ENCODE data around the gene MOSMO. TPM values are rescaled to one million over a fixed set of nuclear protein-coding genes. Genes with fewer than 3 reads are reported as not detected.

MOSMO gene
- total RNA-seq, 1 donor from 2014 or later, result 16.8 TPM

GRCh38 chr16:21985524-21985923 is 22.4 kb upstream of the MOSMO start:
- no peaks in the 10 kb centered on the region for H3K27me3 Mint-ChIP-seq (ENCODE audit: unreplicated experiment)
- DNase-seq (ENCODE audit: extremely low spot score, unreplicated experiment), result no peak
- H3K9me3 Mint-ChIP-seq (ENCODE audit: unreplicated experiment), result no peaks in the 10 kb centered on the region
- TF ChIP-seq CTCF (IDR thresholded peaks at IDR 0.05), result no peak
- peaks cover 5% of the 10 kb centered on the region for H3K4me1 Mint-ChIP-seq (ENCODE audit: unreplicated experiment)
- peaks cover 49% of the 10 kb centered on the region for H3K36me3 Mint-ChIP-seq (ENCODE audit: unreplicated experiment)
- no peak overlapping the region for H3K4me3 Mint-ChIP-seq (ENCODE audit: unreplicated experiment)
- no peak overlapping the region for H3K27ac Mint-ChIP-seq (ENCODE audit: unreplicated experiment)

GRCh38 chr16:21986692-21987246 is 21.1 kb upstream of the MOSMO start:
- peaks cover 5% of the 10 kb centered on the region for H3K4me1 Mint-ChIP-seq (ENCODE audit: unreplicated experiment)
- no peaks in the 10 kb centered on the region for H3K27me3 Mint-ChIP-seq (ENCODE audit: unreplicated experiment)
- H3K27ac Mint-ChIP-seq (ENCODE audit: unreplicated experiment), result no peak overlapping the region
- H3K9me3 Mint-ChIP-seq (ENCODE audit: unreplicated experiment), result no peaks in the 10 kb centered on the region
- peaks cover 40% of the 10 kb centered on the region for H3K36me3 Mint-ChIP-seq (ENCODE audit: unreplicated experiment)
- no peak for TF ChIP-seq CTCF (IDR thresholded peaks at IDR 0.05)
- no peak overlapping the region for H3K4me3 Mint-ChIP-seq (ENCODE audit: unreplicated experiment)
- DNase-seq (ENCODE audit: extremely low spot score, unreplicated experiment), result no peak

GRCh38 chr16:21987498-21987897 is 20.4 kb upstream of the MOSMO start:
- no peaks in the 10 kb centered on the region for H3K27me3 Mint-ChIP-seq (ENCODE audit: unreplicated experiment)
- no peak for DNase-seq (ENCODE audit: extremely low spot score, unreplicated experiment)
- no peak overlapping the region for H3K27ac Mint-ChIP-seq (ENCODE audit: unreplicated experiment)
- peaks cover 5% of the 10 kb centered on the region for H3K4me1 Mint-ChIP-seq (ENCODE audit: unreplicated experiment)
- TF ChIP-seq CTCF (IDR thresholded peaks at IDR 0.05), result no peak
- peaks cover 34% of the 10 kb centered on the region for H3K36me3 Mint-ChIP-seq (ENCODE audit: unreplicated experiment)
- H3K9me3 Mint-ChIP-seq (ENCODE audit: unreplicated experiment), result no peaks in the 10 kb centered on the region
- H3K4me3 Mint-ChIP-seq (ENCODE audit: unreplicated experiment), result no peak overlapping the region

- Mint-ChIP-seq H3K9me3 (ENCODE audit: unreplicated experiment) (no peaks in the 10 kb centered on the region), H3K27ac (ENCODE audit: unreplicated experiment) (no peak overlapping the region), H3K27me3 (ENCODE audit: unreplicated experiment) (no peaks in the 10 kb centered on the region), H3K4me1 (ENCODE audit: unreplicated experiment) (peaks cover 5% of the 10 kb centered on the region), H3K36me3 (ENCODE audit: unreplicated experiment) (peaks cover 21% of the 10 kb centered on the region), H3K4me3 (ENCODE audit: unreplicated experiment) (no peak overlapping the region)
- no peak for DNase-seq (ENCODE audit: extremely low spot score, unreplicated experiment)
- no peak for TF ChIP-seq CTCF (IDR thresholded peaks at IDR 0.05)
These were observed 18.8 kb upstream of the MOSMO start for GRCh38 chr16:21989133-21989532.

GRCh38 chr16:21989751-21990150 is 18.2 kb upstream of the MOSMO start:
- no peaks in the 10 kb centered on the region for H3K27me3 Mint-ChIP-seq (ENCODE audit: unreplicated experiment)

More at GRCh38 chr16:21989751-21990150, 18.2 kb upstream of the MOSMO start:
- no peak overlapping the region for H3K27ac Mint-ChIP-seq (ENCODE audit: unreplicated experiment)
- H3K9me3 Mint-ChIP-seq (ENCODE audit: unreplicated experiment), result no peaks in the 10 kb centered on the region
- peaks cover 5% of the 10 kb centered on the region for H3K4me1 Mint-ChIP-seq (ENCODE audit: unreplicated experiment)
- H3K36me3 Mint-ChIP-seq (ENCODE audit: unreplicated experiment), result peaks cover 15% of the 10 kb centered on the region
- DNase-seq (ENCODE audit: extremely low spot score, unreplicated experiment), result no peak
- no peak overlapping the region for H3K4me3 Mint-ChIP-seq (ENCODE audit: unreplicated experiment)
- TF ChIP-seq CTCF (IDR thresholded peaks at IDR 0.05), result no peak

All from osteocyte (in vitro differentiated cells).